GM19351 (cell line): ENCODE measurements around the gene HSPA12B.

Experiments used
- ATAC-seq: cut with Tn5 transposase; IDR thresholded peaks from one replicate; pipeline ENCODE4 v1.9.1; 2021; ENCODE audit warnings: mild to moderate bottlenecking, moderate library complexity; ENCODE audit not compliant: unreplicated experiment

HSPA12B gene

DNA sequence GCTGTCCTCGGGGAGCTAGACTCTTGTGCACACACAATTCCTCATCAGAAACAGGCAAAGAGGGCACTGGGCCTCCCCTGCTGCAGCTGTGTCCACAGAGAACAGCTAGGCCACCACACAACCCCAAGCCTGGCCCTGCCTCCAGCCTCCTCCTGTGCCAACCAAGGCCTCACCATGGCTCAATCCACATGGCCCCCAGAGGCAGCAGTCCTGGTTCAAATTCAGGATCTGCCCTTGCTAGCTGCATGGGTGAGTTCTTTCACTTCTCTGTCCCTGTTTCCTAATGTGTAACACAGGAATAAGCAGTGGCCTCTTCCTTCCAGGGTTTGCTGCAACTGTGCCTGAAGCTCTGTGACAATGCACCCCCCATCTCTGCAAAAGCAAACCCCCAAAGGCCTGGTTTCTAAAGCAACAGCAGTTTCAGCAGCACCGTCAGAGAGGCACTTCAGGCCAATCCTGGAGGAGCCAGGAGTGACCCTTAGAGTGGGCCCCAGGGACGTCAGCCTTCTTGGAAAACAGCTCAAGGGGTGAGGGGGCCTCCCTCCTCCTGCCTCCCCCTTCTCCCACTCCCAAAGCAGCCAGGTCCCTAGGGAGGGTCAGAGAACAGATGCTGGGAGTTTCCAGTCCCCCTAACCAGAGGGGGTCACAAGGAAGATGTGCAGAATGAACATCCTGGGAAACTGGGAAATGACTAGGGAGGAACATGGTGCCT lies 32.8 kb downstream of the HSPA12B start:
- no peak for ATAC-seq

- no peak for ATAC-seq
These were observed 34.1 kb downstream of the HSPA12B start for GRCh38 chr20:3766422-3767109.

DNA sequence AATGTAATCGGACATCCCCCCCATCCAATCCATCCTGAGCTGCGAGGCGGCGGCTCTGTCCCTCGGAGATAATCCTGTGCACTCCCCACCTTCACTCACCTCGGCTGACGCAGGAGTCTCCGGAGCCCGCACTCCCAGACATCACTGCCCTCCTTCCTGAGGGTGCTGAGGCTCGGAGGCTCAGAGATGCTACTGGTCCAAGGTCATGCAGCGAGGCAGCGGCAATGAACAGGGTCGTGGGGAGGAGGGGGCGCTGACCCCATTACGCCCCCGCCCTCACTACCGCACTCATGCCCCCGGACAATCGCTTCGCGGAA lies 34.6 kb downstream of the HSPA12B start:
- no peak for ATAC-seq

- peak; percentile 91 for ATAC-seq
These were observed 35.2 kb downstream of the HSPA12B start, which contains the start of gene ADISSP for GRCh38 chr20:3767427-3768341. ADISSP (minus strand) TSS chr20:3767753; CDS start chr20:3760100, 7,653 bp downstream.

DNA sequence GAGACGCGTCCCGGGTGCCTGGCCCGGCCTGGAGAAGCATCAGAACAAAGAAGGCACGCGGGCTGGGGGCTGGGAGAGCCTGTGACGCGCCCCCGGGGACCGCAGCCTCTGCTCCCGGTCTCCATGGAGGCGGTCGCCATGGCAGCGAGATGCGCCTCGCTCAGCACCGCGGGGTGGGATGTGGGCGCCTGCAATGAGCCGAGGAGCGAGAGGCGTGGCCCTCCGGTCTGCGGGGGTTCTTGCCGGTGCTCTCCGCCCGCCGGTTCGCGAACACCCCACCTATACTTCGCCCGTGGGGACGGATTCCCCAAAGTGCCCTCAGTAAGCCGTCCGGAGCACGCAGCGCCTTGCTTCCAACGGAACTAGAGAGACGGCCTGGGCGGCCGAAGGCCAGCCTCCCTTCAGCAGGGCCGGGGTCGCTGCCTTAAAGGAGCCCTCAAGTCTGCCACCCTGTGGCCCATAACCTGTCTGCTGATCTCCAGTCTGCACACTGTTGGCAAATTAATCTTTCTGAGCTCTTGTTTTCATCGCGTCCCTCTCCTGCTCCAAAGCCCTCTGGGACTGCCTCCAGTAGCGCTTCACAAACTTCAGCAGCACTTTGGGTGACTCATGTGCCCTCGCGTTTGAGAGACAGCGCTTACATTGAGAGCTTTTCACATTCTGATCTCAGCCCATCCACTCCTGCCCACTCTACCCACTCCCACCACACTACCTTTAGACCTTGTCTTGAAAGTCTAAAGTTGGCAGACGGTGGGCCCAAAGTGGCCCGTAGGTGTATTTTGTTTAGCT lies 36.1 kb downstream of the HSPA12B start:
- peak; percentile 40 for ATAC-seq

DNA sequence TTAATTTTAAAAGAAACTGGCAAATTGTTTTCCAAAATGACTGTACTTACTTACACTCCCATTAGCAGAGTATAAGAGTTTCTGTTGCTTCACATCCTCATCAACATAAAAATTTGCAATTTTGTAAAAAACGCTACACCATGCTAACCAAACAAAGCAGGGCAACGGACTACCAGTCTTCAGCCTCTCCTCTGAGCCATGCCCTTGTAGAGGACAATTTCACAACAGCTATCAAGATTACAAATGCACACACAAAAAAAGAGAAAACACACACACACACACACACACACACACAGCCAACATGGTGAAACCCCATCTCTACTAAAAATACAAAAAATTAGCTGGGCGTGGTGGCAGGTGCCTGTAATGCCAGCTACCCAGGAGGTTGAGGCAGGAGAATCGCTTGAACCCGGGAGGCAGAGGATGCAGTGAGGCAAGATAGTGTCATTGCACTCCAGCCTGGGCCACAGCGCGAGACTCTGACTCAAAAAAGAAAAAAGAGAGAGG lies 39.1 kb downstream of the HSPA12B start:
- no peak for ATAC-seq

- ATAC-seq: no peak
These were observed 43.1 kb downstream of the HSPA12B start for GRCh38 chr20:3775457-3776108.

GRCh38 chr20:3777381-3777715 lies 44.9 kb downstream of the HSPA12B start:
- no peak for ATAC-seq

- ATAC-seq: no peak
These were observed 45.5 kb downstream of the HSPA12B start for GRCh38 chr20:3777716-3778629.

GRCh38 chr20:3778976-3779375 lies 46.5 kb downstream of the HSPA12B start:
- ATAC-seq: no peak

DNA sequence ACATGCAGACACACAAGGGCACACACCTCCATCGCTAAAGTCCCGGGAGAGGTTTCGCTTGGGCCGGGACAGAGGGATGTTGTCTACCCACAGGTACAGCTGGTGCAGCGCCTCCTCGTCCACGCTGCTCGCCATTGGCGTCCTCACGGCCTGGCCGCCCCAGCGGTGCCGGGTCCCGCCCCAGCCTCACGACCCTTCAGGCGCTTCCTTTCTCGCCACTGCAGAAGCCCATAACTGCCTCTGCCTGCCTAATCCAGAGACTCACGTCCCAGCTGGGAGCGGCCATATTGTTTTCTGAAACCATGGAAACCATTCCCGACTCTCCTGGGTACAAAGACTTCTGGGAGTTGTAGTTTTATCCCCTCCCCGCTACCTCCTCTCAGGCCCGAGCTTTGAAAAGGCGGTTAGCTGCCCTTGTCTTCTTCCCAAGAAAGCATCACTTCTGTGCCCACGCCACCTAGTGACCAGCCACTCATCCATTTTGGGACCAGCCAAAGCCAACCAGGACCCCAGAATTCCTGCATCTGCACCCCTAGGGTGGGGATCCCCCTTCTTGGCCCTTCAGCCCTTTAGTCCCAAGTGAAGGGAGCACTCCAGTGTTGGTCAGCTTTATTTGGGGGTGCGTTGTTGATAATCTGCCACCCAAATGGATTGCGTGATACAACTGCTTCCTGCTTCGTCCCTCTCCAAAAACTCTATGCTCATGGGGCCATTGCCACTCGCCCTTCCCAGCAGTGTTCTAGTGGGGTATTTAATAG lies 48.8 kb downstream of the HSPA12B start, which contains the start of gene SPEF1:
TSS of gene SPEF1 (minus strand) at position 296 of the 758 bp plus-strand sequence. CDS start at position 135, 161 bp downstream.
- peak; percentile 74 for ATAC-seq

DNA sequence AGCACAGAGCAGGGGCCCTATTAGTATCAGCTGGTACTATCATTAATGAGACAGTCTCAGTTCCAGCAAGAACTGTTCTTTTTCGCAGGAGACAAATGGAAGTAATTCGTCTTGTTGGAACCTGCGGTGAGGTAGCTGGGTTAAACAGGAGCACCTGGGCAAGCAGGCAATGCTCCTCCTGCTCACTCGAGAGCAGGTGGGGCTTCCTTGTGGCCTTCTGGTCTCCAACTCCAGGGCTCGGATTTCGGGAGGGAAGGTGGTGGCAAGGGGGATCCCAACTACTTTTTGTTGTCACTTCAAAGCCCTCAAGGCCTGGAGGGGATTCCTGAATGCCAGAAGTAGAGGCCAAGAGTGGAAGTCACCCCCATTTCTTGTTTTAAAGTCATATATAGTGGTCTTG lies 50.1 kb downstream of the HSPA12B start:
- no peak for ATAC-seq

DNA sequence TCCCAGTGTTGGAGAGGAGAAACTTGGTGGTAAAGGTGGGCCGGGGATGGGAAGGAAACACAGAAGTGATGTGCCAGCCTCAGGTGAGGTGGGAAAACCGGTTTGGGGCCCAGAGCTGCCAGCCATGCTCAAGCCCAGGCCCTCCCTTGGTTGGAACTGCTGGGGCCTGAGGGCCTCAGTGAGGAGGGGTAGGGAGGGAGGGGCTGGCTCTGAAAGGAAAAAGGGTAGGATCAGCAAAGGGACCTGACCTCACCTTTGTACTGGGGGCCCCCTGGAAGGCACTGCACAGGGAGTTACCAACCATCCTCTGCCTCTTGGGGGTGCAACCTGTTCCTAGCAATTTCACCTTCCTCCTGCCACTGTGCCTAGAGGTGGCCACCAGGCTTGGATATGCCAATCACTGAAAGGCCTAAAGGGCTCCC lies 50.6 kb downstream of the HSPA12B start:
- no peak for ATAC-seq

DNA sequence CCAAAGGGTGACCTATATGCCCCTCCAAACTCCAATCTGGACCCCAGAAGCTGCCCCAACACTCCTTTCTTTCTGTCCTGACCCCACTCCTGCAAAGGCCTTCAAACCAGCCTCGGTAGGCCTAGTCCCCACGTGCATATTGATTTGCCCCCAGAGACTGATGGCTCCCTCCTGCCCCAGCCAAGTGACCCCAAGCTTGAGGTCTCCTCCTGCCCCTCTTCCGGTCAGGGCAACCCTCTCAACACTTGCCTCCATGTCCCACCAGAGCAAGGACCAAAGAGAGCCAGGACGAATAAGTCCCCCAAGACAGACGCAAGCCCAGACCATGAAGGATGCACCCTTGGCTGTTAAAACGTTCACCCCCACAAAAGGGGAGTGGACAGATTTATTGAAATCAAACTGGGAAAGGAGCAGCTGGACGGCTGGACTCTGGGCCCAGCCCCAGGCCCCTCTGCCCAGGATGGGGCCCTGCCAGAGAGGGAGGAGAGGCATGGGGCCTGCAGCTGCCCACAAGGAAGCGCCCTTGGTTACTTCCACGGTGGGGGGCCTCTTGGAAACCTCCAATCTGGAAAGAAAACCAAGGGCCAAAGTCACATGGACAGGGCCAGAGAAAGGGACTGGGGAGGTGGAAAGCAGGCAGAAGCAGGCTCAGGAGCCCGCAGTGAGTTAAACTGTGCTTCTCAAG lies 51.2 kb downstream of the HSPA12B start:
- no peak for ATAC-seq

- ATAC-seq: no peak
These were observed 51.9 kb downstream of the HSPA12B start for GRCh38 chr20:3784216-3784853.

DNA sequence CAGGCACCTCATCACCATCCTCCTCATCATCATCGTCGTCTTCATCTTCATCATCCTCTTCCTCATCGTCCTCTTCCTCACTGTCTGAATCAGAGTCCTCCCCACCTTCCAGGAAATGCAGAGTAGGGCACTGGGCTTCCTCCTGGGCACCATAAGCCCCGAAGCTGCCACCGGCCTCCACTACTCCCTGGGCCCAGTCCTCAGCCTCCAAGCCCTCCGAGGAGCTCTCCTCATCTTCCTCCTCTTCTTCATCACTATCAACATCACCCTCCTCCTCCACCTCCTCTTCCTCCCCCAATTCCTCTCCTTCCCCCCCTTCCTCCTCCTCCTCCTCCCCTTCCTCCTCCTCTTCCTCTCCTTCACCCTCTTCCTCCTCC lies 52.4 kb downstream of the HSPA12B start:
- ATAC-seq: no peak
